Measurements from ENCODE around the gene TSLP. TPM values are rescaled to one million over a fixed set of nuclear protein-coding genes. Genes with fewer than 3 reads are reported as not detected.

The TSLP gene
- total RNA-seq, 1 experiment from 2014 or later: not detected

DNA sequence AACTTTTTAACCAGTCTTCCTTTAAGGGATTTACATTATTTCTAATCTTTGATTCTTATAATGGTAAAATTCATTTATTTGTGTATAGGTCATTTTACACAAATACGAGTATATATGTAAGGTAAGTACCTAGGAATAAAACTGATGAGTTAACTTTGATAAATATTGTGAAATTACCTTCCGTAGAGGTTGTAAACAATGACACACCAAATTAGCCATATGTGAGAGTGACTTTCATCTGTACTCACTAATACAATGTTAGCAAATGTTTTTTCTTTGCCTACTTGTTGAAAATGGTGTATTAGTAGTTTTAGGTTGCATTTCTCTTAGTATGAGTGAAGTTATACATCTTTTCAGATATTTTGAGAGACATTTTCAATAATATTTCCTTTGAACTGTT lies 42.6 kb upstream of the TSLP start:
- no peak for ATAC-seq

DNA sequence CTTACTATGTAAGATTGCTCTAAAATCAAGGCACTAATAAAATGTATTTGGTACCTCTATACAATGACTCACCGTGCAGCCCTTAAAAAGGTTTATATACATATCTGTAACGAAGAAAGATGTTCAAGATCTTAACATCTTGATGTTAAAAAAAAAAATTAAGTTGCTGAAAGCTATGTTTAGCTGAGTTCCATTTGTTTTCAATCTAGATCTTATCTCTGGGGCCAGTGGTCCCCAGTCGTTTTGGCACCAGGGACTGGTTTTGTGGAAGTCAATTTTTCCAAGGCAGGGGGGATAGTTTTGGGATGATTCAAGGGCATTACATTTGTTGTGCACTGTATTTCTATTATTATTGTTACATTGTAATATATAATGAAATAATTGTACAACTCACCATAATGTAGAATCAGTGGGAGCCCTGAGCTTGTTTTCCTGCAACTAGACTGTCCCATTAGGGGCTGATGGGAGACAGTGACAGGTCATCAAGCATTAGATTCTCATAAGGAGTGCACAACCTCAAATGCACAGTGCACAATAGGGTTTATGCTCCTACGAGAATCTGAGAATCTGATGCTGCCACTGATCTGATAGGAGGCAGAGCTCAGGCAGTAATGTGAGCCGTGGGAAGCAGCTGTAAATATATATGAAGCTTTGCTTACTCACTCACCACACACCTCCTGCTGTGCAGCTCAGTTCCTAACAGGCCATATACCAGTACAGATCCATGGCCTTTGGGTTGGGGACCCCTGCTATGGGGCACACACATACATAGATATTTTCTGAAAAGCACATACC lies 27.6 kb upstream of the TSLP start:
- no peaks in the 10 kb centered on the region for H3K9me3 ChIP-seq (ENCODE audit: control insufficient read depth, insufficient read depth, low read depth, low read length)
- ATAC-seq: no peak
- TF ChIP-seq, protein P1, sequence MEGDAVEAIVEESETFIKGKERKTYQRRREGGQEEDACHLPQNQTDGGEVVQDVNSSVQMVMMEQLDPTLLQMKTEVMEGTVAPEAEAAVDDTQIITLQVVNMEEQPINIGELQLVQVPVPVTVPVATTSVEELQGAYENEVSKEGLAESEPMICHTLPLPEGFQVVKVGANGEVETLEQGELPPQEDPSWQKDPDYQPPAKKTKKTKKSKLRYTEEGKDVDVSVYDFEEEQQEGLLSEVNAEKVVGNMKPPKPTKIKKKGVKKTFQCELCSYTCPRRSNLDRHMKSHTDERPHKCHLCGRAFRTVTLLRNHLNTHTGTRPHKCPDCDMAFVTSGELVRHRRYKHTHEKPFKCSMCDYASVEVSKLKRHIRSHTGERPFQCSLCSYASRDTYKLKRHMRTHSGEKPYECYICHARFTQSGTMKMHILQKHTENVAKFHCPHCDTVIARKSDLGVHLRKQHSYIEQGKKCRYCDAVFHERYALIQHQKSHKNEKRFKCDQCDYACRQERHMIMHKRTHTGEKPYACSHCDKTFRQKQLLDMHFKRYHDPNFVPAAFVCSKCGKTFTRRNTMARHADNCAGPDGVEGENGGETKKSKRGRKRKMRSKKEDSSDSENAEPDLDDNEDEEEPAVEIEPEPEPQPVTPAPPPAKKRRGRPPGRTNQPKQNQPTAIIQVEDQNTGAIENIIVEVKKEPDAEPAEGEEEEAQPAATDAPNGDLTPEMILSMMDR (IDR thresholded peaks at IDR 0.05): no peak
- no peak for TF ChIP-seq POLR2AphosphoS5 (IDR thresholded peaks at IDR 0.05; ENCODE audit: low read depth, low read length)
- TF ChIP-seq, protein P2, sequence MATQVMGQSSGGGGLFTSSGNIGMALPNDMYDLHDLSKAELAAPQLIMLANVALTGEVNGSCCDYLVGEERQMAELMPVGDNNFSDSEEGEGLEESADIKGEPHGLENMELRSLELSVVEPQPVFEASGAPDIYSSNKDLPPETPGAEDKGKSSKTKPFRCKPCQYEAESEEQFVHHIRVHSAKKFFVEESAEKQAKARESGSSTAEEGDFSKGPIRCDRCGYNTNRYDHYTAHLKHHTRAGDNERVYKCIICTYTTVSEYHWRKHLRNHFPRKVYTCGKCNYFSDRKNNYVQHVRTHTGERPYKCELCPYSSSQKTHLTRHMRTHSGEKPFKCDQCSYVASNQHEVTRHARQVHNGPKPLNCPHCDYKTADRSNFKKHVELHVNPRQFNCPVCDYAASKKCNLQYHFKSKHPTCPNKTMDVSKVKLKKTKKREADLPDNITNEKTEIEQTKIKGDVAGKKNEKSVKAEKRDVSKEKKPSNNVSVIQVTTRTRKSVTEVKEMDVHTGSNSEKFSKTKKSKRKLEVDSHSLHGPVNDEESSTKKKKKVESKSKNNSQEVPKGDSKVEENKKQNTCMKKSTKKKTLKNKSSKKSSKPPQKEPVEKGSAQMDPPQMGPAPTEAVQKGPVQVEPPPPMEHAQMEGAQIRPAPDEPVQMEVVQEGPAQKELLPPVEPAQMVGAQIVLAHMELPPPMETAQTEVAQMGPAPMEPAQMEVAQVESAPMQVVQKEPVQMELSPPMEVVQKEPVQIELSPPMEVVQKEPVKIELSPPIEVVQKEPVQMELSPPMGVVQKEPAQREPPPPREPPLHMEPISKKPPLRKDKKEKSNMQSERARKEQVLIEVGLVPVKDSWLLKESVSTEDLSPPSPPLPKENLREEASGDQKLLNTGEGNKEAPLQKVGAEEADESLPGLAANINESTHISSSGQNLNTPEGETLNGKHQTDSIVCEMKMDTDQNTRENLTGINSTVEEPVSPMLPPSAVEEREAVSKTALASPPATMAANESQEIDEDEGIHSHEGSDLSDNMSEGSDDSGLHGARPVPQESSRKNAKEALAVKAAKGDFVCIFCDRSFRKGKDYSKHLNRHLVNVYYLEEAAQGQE (IDR thresholded peaks at IDR 0.05; ENCODE audit: insufficient read depth in 1 of 2, low read depth in 2 of 2, low read length in 1 of 2): no peak
- no peak for TF ChIP-seq TCF7L2 (IDR thresholded peaks at IDR 0.05; ENCODE audit: low read depth, low read length)
- TF ChIP-seq SIN3A (IDR thresholded peaks at IDR 0.05; ENCODE audit: borderline replicate concordance, insufficient read depth, low read depth, low read length): no peak
- POLR2A ChIA-PET: no interaction called here
- in situ Hi-C loops (cut with HindIII; ENCODE audit: low pct_unique_long_range_greater_than_20kb, low sequenced_read_pairs) (no loop called here), intact Hi-C loops (cut with micrococcal nuclease; ENCODE audit: unreplicated experiment) (no loop called here)
- H3K36me3 ChIP-seq (ENCODE audit: control insufficient read depth, insufficient read depth, low read length): no peaks in the 10 kb centered on the region
- no peaks in the 10 kb centered on the region for H3K4me1 ChIP-seq (ENCODE audit: control insufficient read depth, insufficient read depth, low read length)
- no peaks in the 10 kb centered on the region for H3K27me3 ChIP-seq (ENCODE audit: control insufficient read depth, insufficient read depth, low read length)
- no peak overlapping the region for H3K4me3 ChIP-seq (ENCODE audit: low read depth in 2 of 2, low read length in 2 of 2)
- CTCF ChIA-PET: no interaction called here
- no peak overlapping the region for H3K27ac ChIP-seq (ENCODE audit: low read length)
- BruUV-seq (replicated peaks): no TSS peak
- DNase-seq (ENCODE audit: low read depth, low spot score): no peak

More for the DNA sequence above, 42.6 kb upstream of the TSLP start:
- Histone ChIP-seq H3K36me3 (ENCODE audit: control insufficient read depth, insufficient read depth, low read length) (no peaks in the 10 kb centered on the region), H3K9me3 (ENCODE audit: control insufficient read depth, insufficient read depth, low read depth, low read length) (no peaks in the 10 kb centered on the region), H3K27me3 (ENCODE audit: control insufficient read depth, insufficient read depth, low read length) (no peaks in the 10 kb centered on the region), H3K4me1 (ENCODE audit: control insufficient read depth, insufficient read depth, low read length) (no peaks in the 10 kb centered on the region), H3K27ac (ENCODE audit: low read length) (no peak overlapping the region), H3K4me3 (ENCODE audit: low read depth in 2 of 2, low read length in 2 of 2) (no peak overlapping the region)
- intact Hi-C loops (cut with micrococcal nuclease; ENCODE audit: unreplicated experiment): no loop called here
- in situ Hi-C loops (cut with HindIII; ENCODE audit: low pct_unique_long_range_greater_than_20kb, low sequenced_read_pairs): no loop called here
- POLR2A ChIA-PET: no interaction called here
- TF ChIP-seq POLR2AphosphoS5 (IDR thresholded peaks at IDR 0.05; ENCODE audit: low read depth, low read length) (no peak), SIN3A (IDR thresholded peaks at IDR 0.05; ENCODE audit: borderline replicate concordance, insufficient read depth, low read depth, low read length) (no peak), TCF7L2 (IDR thresholded peaks at IDR 0.05; ENCODE audit: low read depth, low read length) (no peak)
- TF ChIP-seq, protein P2 (IDR thresholded peaks at IDR 0.05; ENCODE audit: insufficient read depth in 1 of 2, low read depth in 2 of 2, low read length in 1 of 2): no peak
- TF ChIP-seq, protein P1 (IDR thresholded peaks at IDR 0.05): no peak
- DNase-seq (ENCODE audit: low read depth, low spot score): no peak
- CTCF ChIA-PET: no interaction called here
- no TSS peak for BruUV-seq (replicated peaks)

Measured in Panc1 (cell line).